ENCODE measurements around the gene NDUFAF5.

GRCh38 chr20:13744352-13744751, 40.5 kb upstream of the NDUFAF5 start:
- no peak for TF ChIP-seq CTCF (IDR thresholded peaks at IDR 0.05)
- TF ChIP-seq POLR2A (IDR thresholded peaks at IDR 0.05) = no peak

Measured in lower leg skin (tissue), 3 donors.